GM19324 (cell line): ENCODE measurements around the gene THBD.

ENCODE experiments used
- ATAC-seq: cut with Tn5 transposase; IDR thresholded peaks from one replicate; pipeline ENCODE4 v1.9.1; 2021; ENCODE audit warnings: mild to moderate bottlenecking, moderate library complexity; ENCODE audit not compliant: unreplicated experiment, low FRiP score

Gene THBD

GRCh38 chr20:23018941-23019340 is 30.5 kb downstream of the THBD start:
- no peak for ATAC-seq

DNA sequence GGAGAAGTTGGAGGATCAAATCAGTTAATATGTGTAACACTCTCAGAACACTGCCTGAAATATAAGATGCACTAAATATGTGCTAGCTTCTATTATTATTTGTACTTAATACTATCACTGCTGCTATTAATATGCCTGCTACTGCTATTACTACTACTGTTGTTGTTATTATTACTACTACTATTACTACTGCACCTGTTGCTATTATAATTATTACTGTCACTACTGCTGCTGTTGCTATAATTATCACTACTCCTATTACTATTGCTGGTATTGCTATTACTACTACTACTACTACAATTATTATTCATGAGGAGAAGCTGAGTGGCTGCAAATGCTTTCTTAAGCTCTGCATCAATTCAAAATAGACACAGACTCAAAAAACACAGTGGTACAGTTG is 31.0 kb downstream of the THBD start:
- ATAC-seq = no peak

GRCh38 chr20:23017516-23017915 is 32.0 kb downstream of the THBD start:
- ATAC-seq = no peak

- ATAC-seq = no peak
Measured at GRCh38 chr20:23013429-23013828, 36.0 kb downstream of the THBD start.

DNA sequence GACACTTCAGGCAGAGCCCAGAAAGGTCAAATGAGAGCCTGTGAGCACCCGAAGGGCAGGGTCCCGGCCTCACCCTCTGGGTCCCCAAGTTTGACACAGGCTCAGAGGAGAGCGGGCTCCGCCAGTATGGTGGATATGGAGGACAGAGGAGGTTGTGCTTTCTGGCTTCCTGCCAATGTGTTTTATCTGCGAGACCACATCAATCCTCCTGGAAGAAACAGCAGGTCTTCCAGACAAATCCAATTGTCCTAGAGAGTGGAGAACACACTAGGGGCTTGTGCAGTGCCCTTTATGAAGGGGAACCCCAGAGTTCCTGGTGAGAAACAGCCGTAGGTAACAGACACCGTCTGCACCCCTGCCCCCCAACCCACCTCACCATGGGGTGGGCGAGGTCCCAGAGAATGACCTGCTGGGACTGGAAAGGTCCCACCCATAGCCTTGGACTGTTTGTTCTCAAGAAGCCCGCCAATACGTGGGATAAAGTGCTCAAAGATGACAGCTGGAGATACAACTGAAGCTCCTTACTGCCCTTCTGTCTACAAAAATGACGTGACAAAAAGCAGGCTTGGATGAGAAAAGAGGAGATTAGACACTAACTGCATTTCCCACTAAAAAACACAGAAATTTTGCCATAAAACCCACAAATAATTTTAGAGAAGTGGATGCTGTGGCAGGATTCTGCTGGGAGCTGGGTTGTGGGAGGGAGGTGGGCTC is 38.3 kb downstream of the THBD start:
- no peak for ATAC-seq

- ATAC-seq = no peak
Measured at GRCh38 chr20:23010096-23010495, 39.4 kb downstream of the THBD start.

GRCh38 chr20:23009636-23010035 is 39.8 kb downstream of the THBD start:
- ATAC-seq = no peak

- ATAC-seq = no peak
Measured at GRCh38 chr20:23008667-23009066, 40.8 kb downstream of the THBD start.

DNA sequence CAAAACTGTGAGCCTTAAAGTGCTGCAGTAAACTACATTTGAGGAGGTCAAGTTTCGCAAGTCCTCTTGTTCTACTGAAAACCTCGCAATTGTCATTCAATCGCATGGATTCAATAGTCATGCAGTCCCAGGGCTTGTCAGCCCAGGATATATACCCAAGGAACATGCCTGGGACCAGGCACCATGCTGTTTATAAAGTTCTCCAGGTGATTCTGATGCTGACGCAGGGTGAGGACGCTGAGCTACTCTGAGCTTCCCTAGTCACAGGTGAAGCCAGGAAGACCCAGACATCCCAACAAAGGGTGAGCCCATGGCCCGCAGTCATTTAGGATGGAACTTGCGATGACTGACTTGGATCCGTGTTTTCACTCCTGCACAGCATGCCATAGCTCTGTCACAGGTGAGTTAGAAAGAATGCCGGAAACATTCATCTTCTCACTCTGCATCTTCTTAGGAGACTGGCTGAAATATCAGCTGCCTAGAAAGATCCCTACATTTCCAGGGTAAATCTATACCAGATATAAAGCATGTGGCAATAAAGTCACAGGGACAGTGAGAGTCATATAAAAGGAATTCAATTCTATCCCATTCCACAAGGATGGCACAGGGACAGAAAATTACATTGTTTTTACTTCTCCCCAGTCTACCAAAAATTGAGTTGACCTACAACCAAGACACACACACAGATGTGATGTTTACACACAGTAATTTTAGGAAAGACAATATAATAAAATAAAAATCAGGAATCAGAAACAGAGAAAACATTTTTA is 41.4 kb downstream of the THBD start:
- no peak for ATAC-seq

- ATAC-seq = no peak
Measured at GRCh38 chr20:23007462-23007861, 42.0 kb downstream of the THBD start.

GRCh38 chr20:23005776-23006175 is 43.7 kb downstream of the THBD start:
- no peak for ATAC-seq

DNA sequence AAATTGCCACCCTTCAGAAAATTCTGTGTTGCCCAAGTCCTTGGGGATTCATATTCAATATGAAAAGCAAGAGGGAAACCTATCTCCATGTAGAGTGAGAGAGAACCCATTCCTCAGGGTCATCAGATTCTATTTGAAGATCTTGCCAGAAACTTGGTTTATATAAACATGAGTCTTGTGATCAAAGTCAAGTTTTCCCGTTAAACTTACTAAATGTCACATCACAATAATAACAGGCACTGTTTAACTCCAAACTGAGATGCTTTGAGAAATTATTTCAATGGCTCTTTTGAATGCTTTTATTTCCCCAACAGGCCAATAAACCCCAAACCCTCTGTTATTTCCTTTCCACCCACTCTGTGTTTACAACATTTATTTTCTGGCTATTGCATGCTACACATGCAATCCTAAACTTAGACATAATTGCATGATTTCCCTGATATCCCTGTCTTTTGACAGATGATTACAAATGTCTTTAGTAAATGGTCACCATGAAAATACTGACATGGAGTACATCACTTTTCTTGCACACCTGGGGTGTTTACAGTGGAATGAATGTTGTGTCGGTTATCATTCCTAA is 45.5 kb downstream of the THBD start:
- ATAC-seq = no peak

- no peak for ATAC-seq
Measured at GRCh38 chr20:23003077-23003635, 46.3 kb downstream of the THBD start.

GRCh38 chr20:23002276-23002675 is 47.2 kb downstream of the THBD start:
- no peak for ATAC-seq

GRCh38 chr20:23000232-23000947 is 49.1 kb downstream of the THBD start:
- no peak for ATAC-seq

DNA sequence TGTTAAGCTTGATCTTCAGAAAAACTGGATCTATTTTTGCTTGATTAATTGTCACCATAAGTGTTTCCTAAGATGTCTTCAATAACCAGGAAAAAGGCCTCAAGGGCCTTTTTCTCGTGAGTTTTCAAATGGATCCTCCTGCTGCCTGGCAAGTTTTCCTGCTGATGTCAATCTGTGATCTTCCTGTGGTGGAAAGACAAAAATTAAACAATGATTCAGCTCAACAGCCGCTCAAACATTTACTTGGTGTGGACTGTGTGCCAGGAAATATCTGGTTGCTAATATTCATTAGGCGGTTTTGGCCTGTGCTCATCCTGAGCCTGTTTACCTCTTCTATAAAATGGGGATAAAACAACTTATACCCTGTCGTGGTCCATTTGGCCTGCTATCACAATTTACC is 49.7 kb downstream of the THBD start:
- no peak for ATAC-seq

DNA sequence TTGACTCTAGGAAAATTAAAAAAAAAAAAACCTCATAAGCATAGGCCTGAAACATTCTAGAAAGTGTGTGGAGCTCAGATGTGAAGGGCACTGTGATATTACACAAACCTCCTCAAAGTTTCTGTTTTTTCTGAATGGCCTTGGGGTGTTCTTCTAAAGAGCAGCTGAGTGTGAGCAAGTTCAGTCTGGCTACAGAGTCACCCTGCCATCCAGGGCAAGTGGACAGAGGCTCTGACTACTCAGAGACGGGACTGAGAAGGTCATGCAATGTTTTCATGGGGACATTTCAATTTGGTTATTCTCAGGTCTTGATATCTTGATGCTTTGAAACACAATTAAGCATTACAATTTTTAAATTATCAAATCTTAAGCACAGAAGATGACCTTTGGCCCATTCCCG is 51.0 kb downstream of the THBD start:
- no peak for ATAC-seq

DNA sequence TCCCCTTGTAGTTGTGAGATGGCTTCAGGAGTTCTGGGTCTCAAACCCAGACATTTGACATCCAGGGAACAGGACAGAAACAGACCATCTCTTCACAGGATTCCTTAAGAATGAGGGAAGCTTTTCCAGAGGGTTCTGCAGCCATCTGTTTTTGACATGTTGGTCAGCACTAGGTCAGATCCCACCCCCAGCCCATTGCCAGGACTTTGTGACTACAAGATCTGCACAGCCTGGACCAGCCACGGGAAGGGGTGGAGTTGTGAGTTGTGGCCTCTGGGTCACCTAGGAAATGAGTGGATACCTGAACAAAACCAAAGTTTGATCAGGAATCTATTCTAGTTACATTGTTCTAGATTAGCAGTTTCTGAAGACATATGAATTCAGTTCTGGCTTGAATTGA is 53.5 kb downstream of the THBD start:
- ATAC-seq = no peak
